HFF-Myc (cell line): ENCODE measurements around the gene GABPB2.

Experiments used
- DNase-seq: peaks from one replicate; pipeline ENCODE4 v3.0.0-alpha.2; 2011; ENCODE audit warnings: low read depth; ENCODE audit errors: extremely low read depth
- H3K4me3 ChIP-seq: replicated peaks from 2 replicates; pipeline ENCODE4 v1.5.1; 2011; ENCODE audit warnings: low read depth, mild to moderate bottlenecking, control low read depth, low read length
- TF ChIP-seq, protein P1 (sequence below): IDR thresholded peaks from 2 replicates; pipeline ENCODE4 v1.5.1; 2012; ENCODE audit warnings: mild to moderate bottlenecking, low read depth, low read length, control low read depth; ENCODE audit errors: missing control alignments

Gene GABPB2

DNA sequence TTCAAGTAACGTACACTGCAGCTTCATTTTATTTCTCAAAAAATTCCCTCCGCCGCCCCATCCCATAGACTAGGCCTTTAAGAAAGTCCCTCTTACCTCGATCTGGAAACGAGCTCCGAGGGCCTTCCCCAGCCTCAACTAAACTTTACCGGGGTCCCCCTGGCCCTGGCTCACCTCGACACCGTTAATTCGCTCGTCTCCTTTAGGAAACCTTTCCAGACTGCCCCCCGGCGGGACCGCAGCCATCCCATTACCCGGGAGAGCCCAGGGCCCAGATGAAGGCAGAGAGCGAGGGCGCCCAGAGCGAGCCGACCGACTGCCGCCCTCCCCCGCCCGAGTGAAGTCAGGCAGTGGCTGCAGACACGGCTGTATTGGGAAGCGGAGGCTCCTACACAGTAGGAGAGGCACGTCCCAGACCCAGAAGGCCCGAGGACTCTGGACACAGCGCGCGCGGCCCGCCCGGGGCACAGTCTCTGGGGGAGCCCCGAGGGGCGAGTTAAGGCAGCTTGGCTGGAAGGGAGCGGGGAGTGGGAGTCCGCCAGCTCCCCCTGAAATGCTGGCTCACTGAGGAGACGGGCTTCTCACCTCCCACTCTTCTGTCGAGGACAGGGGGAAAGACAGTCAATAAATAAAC, 61.3 kb downstream of the GABPB2 start:
- peak overlapping the region; percentile 21; the same call in 1 of the 2 replicates for H3K4me3 ChIP-seq
- DNase-seq = no peak
- TF ChIP-seq, protein P1, sequence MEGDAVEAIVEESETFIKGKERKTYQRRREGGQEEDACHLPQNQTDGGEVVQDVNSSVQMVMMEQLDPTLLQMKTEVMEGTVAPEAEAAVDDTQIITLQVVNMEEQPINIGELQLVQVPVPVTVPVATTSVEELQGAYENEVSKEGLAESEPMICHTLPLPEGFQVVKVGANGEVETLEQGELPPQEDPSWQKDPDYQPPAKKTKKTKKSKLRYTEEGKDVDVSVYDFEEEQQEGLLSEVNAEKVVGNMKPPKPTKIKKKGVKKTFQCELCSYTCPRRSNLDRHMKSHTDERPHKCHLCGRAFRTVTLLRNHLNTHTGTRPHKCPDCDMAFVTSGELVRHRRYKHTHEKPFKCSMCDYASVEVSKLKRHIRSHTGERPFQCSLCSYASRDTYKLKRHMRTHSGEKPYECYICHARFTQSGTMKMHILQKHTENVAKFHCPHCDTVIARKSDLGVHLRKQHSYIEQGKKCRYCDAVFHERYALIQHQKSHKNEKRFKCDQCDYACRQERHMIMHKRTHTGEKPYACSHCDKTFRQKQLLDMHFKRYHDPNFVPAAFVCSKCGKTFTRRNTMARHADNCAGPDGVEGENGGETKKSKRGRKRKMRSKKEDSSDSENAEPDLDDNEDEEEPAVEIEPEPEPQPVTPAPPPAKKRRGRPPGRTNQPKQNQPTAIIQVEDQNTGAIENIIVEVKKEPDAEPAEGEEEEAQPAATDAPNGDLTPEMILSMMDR = no peak

DNA sequence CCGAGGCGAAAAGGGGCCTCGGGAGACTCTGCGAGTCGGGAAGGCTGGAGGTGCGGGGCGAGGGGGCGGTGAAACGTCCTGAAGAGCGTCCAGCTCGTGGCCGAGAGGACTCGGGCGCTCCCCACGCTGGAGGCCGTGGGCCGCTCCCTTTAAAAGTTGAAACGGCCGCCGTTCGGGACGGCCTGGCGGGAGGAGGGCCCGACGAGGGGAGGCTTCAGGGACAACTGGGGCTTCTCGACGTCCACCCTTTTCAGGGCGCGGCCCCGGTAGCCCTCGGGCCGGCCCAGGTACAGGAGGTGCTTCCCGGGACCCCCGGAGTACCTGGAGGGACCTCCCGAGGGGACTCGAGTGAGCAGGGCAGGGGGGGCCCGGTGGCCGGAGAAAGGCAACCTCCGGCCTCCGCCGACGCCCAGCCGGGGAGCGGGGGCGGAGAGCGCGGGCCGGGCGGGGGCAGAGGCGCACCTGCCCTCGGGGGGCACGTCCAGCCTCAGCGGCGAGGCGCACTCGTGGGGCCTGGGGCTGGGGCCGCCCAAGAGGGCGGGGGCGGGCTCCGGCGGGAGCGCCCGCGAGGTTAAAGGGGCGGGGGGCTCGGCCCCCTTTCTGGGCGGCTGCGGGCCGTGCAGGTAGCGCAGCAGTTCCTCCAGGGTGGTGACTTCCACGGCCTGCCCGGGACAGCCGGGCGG, 61.9 kb downstream of the GABPB2 start:
- no peak for DNase-seq
- TF ChIP-seq, protein P1 = no peak
- no peak overlapping the region for H3K4me3 ChIP-seq

DNA sequence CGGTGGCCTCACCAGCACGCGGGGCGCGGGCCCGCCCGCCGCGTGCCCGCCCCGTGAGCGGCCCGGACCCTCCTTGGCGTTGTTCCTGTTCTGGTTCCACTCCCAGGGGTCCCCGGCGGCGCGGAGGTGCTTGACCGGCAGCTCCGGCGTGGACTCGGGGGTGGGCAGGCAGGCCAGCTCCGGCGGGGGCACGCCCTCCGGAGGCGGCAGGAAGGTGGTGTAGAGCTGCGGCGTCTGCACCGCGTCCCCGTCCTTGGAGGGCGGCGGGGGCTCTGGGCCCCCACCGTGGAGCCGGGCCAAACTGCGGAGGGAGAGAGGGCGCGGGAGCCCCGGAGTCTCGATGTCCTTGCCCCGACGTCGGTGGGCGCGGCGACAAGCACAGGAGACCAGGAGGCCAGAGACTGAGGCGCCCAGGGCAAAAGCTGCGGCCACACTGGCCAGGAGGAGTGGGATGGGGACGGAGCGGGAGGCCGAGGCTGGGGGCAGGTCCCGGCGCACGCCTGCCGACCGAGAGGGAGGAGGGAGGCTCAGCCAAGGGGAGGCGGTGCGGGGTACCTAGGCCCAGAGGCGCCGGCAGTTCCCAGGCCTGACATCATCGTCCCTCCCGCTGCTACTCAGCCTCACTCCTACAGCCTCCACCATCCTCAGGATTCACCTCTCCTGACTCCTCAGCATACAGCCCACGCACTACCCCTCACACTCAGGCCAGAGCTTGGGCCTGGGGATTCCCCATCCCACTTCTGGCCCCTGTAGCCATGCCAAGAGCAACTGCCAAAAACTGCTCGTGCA, 62.7 kb downstream of the GABPB2 start:
- H3K4me3 ChIP-seq = no peak overlapping the region
- no peak for DNase-seq
- TF ChIP-seq, protein P1 = no peak

DNA sequence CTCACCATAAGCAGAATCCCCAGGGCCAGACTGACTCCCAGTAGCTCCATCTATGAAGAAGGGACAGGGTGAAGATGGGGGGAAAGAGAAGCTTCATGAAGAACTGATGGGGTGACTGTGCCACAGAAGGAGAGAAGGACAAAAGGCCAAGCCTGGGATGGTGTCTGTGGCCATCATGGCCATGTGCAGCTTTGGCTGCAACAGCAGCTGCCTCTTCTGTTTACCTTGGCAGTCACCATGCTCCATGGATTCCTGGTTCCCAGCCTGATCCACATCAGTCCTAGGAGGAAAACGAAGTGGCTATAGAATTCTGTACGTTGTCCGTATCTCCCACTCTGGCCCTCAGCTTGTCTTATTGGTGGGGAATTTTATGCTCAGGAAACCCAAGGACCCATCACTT, 63.8 kb downstream of the GABPB2 start:
- H3K4me3 ChIP-seq = no peak overlapping the region
- TF ChIP-seq, protein P1 = no peak
- DNase-seq = no peak

DNA sequence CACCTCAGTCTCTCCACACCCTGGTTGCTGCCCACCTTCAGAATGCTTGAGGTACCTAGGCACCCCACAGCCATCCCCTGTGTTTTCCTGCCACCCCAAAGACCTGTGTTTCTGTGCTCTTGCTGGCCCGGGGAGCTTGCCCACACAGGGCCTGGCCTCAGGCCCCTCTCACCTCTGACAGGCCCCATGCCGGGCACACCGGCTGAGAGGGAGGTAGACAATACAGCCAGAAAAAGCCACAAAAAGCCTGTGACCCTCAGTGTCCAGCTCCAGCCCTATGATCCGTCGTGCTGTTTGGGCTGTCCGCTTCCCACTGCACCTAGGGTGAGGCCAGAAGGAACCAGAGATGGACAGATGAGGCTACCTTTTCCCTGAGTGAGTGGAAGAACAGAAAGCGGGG, 64.4 kb downstream of the GABPB2 start:
- no peak for DNase-seq
- no peak overlapping the region for H3K4me3 ChIP-seq
- TF ChIP-seq, protein P1 = no peak

DNA sequence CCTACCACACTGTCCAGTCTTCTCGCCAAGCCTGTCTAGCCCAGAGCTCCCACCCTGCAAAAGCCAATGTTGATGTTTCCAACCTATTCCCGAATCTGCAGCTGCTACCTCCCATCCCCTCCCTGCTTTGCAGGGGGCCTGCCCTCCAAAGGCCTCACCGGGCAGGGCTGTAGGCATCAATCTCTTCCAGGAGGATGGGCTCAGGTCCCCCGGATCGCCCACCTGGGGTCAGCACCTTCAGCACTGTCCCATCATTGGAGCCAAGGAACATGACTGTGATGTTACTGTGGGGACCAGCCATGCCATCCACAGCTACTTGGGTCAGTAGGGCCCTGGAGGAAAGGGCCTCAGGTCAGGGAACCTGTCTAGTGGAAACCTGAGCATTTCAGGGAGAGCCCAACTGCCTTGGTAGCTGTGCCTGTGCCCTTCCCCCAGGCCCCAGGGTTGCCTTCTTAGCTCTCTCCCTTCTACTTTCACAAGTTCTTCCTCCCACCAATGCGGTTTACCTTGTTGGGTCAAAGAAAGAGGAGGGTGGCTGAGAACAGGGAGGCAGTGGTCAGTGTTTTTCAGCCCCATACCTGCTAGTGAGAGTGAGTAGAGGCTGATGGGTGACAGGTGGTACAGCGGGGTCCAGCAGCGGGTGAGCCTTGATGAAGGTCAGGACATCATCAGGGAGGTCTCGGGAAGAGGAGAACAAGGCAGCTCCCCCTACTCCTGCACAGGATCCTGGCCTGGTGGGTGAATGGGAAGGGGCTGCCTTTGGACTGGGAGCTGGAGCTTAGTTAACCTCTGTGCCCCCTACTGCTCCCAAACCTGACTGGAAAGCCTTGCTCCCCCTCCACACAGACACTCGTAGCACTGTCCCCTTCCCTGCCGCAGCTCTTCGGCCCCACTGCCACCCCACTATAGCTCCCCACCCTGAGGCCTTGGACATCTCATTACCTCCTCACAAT, 65.1 kb downstream of the GABPB2 start:
- TF ChIP-seq, protein P1 = peak; percentile 9
- DNase-seq = no peak
- no peak overlapping the region for H3K4me3 ChIP-seq
